ENCODE data around the gene PLCH2.

PLCH2 gene

DNA sequence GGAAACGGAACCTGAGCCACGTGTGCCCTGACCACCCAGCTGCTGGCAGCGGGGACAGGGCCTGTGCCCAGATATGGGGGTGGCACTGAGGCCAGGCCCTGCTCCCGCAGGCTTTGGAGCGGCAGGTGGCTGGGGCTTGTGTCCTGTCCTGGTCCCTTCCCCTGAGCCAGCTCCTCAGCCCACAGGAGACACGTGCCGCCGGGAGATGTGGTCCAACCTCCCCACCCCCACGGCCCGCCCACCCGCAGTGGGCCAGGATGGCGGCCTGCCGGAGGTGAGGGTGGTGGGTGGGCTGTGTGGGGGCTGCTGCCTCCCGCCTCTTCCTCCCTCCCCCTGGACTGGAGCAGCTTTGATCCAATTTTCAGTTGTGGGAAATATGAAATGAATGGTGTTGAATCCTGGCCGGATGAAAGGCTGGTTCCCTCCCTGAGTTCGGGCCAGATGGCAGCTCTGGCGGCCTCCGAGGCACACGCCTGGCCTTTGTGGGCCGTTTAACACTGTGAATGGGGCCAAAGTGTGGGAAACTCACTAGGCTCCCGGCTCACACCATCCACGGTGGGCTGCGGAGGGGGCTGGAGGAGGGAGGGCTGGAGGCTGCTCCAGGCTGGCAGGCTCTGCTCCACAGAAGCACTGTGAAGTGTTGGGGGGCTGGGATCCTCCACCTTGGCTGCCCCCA, 56.5 kb downstream of the PLCH2 start:
- DNase-seq, result no peak

DNA sequence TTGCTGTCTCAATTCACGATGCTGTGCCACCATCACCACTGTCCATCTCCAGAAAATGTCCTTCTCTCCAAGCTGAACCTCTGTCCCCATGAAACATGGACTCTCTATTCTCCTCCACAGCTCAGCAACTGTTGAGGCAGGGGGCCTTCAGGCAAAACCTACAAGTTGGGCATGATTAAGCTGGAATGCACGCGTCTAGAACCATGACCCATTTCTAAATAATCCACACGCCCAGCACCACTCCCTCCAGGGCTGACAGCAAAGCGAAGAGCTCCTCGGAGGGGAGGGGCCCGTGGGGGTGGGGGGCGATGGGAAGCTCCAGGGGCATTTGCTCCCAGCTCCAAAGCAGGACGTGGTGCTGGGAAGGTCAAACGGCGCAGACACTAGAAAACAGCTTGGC, 57.3 kb downstream of the PLCH2 start:
- DNase-seq, result no peak

DNA sequence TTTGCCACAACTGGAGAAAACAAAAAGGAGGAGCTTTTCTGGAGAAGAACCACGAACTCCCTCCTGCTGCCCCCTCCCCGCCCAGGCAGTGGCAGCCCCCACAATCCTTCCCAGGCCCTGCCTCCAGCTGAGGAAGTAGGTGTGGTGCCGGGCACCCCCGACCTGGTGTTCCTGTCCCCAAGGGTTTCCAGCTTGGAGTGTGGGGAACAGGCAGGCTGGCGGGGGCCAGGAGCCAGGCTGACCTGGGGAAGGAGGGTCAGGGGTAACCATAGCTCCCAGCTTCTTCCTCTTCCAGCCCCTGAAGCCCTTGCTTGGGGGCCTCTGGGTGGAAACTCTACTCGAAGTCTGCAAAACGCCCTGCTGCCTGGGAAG, 58.2 kb downstream of the PLCH2 start:
- DNase-seq, result no peak

DNA sequence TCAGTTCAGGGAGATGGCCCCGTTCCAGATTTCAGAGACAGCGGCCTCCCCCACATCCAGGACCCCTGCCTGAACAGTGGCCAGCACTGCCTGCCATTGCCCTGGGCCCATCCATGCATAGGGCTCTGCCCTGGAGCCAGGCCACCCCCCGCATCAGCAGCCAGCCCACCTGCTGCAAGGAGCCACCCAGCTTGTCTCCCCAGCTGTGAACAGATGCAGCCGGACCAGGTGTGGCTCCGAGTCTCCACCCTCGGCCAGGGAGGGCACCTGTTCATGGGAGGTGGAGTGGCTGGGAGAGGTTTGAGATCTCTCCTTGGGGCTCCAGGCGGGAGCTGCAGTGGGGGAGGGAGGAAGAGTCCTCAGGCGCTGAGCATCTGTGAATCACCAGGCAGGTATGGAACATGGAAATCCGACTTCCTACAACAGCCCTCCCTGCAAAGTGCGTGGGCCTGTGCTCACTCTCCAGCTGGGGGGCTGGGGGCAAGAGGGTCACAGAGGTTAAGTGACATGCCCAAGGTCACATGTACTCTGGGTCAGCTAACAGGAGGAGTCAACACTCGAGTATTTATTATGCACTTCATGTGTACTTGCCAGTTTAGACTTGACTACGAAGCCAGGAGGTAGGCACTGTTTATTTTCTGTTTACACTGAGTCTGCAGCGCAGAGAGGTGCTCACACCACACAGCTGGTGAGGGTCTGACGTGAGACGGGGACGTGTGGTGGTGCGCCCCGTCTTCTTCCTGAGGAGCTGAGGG, 58.8 kb downstream of the PLCH2 start:
- DNase-seq, result no peak

DNA sequence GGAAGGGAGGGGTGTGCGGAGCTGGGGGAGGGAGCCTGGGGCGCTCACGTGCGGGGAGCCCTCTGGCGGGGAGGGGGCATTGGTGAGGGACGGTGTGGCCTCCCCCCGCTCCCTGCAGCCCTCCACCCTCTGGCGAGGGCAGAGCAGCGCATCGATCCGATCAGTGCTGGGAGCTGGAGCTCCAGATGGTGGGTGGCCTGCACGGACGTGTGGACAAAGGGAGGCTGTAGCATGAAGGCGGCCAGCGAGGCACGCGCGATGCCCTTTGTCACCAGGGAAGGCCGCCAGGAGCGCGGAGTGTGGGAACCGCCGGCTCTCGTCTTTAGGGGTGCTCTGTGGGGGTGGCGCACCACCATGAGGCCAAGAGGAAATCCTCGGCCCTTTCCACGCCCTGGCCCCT, 59.4 kb downstream of the PLCH2 start:
- DNase-seq, result no peak

DNA sequence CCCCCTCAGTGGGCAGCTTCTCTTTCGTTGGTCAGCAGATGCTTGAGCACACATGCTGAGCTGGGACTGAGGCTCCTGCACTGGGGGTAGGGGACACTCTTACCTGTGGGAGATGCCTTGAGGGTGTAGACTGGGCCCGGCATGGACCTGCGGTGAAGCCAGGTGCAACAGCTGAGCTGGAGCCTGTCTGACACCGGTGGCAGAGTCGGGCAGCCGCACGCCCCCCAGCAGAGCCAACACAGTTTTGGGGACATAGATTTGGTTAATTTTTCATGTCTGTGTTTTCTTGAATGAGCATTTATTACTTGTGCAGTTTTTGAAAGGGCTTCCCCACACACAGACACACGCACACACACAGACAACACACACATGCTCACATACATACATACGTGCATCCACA, 59.9 kb downstream of the PLCH2 start:
- no peak for DNase-seq

DNA sequence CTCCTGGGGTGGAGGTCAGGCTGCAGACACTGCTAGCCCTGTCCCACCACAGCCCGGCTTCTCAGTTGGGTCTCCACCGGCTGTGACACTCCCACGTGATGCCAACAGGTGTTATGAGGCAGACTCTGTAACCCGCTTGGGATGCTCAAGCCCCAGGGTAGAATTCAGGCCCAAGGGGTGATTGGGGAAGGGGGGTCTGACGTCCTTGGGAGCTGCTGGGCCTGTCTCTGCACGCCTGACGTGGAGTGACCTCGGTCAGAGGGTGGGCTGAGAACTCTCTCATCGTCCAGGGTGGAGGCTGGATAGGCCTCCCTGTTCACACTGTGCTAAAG, 61.7 kb downstream of the PLCH2 start:
- DNase-seq, result no peak

DNA sequence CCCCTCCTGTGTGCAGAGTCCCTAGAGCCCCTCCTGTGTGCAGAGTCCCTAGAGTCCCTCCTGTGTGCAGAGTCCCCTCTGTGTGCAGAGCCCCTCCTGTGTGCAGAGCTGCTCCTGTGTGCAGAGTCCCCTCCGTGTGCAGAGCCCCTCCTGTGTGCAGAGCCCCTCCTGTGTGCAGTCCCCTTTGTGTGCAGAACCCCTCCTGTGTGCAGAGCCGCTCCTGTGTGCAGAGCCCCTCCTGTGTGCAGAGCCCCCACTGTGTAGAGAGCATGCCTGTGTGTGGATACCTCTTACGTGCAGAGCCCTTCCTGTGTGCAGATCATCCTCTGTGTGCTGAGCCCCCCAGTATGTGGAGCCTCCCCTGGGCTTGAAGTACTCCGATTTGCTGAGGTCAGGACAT, 62.3 kb downstream of the PLCH2 start:
- no peak for DNase-seq

DNA sequence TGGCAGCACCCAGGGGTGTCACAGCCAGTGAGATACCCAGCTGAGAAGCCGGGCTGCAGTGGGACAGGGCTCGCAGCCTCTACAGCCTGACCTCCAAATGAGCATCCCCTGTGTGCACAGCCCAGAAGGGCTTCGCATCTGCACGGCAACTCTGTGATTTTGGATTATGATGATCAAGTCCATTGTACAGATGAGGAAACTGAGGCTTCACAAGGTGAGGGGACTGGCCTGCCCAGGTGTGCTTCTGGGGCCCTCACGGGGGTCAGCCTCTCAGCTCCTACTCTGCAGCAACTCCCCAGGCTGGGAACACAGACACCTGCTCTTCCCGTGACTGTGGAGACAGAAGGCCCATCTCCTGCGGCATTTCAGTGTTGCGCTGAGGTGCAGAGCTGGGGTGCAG, 62.8 kb downstream of the PLCH2 start:
- DNase-seq, result no peak

DNA sequence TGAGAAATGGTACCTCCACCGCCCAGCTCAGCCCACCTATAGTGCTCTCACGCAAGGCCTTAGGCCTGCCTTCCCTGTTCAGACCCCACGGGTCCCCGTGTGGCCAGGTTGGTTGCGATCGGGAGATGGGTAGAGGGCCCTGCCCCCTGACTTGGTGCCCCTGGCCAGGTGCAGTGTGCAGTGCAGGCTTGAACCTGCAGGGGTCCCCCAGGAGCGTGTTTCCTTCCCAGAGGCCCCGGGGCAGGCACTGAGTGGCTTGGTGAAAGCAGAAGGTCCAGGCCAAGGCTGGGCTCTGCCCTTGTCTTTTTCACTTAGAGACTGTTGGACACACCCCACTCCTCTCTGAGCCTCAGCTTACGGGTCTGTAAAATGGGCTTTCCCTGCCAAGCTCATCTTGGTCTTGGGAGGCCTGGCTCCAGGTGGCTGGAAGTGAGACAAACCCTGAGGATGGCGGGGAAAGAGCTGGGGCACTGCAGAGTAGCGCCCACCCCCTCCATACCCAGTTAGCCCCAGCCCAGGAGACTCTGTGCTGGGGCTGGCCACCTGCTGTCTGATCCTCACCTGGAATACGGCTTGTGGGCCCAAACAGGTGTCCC, 63.3 kb downstream of the PLCH2 start:
- no peak for DNase-seq

DNA sequence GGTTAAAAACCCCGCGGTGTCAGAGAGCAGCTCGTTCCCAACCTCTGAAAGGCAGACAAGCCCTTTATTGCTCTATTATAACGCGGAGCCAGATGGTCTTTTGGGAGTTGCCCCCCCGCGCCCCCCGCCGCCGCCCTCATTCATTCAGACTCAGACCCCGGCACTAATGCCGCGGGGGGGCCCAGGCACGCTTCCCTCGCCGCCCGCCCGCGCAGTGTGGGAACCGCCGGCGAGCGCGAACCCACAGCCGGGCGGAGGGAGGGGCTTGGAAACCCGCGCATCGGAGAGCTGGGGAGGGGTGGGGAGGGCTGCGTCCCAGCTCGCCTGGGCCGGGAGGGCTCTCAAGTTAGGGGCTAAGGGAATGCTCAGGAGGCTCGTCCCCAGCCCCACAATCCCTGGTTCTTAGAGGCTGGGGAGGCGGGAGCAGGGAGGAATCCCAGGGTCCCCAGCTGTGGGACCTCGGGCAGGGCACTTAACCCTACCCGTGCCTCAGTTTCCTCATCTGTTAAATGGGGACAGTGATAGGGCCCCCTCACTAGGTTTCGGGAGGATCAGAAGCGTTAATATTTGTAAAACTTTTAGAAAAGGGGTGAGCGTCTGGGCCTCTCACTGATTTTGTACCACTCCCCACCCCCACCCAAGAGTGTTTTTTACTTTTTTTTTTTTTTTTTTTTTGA, 64.9 kb downstream of the PLCH2 start:
- DNase-seq, result no peak

DNA sequence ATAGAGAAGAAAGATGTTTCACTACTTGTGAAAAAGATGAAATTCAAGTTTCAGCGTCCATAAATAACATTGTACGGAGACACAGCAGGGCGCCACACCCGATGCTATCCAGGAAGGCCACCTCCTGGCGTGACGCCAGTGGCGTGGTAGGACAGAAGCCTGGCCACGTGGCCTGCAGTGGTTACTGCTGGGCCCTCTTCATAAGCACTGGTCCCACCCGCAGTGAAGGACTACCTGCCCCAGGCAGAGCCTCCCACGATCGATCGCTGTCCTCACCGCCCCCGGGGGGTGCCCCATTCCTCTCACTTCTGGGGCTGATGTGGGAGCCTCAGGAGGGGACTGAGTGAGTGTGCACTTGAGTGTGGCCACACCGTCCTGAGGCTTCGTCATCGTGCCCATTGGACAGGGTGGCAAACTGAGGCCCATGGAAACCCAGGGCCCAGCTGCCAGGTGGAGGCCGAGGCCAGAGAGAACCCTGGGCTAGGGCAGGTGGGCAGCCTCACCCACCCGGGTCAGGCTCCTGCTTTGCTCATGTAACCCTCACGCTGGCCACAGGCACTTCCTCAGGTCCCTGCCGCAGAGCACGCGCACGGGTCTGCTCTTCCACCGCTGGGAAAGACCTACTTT, 65.6 kb downstream of the PLCH2 start:
- no peak for DNase-seq

DNA sequence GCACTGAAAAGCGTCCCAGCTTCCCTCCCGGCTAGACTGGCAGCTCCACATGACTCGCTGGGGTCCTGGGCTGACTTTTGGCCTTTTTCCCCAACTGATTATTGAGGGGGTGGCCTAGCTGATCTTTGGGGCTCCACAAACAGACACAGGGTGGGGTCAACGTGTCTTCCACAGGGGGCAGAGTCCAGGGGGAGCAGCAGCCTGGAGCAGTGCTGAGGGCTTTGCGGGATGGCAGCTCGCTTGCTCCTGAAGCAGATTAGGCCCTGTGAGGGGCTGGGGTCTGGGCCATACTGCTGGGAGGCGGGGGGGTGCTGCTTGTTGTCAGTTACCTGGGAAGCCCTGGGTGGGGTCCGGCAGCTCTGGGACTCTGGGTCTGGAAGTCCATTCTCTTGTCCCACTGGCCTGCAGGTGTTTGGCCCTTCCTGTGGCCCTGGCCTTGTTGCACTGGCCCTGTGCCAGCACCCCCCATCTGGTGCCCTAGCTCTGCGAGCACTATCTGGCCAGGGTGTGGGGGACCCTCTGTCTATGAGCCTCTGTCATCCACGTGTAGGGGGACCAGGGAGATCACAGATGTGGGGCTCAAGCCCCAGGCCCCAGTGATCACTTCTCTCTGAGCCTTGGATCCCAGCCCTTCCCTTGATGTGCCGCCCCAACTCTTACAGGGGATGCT, 66.3 kb downstream of the PLCH2 start:
- DNase-seq, result no peak

DNA sequence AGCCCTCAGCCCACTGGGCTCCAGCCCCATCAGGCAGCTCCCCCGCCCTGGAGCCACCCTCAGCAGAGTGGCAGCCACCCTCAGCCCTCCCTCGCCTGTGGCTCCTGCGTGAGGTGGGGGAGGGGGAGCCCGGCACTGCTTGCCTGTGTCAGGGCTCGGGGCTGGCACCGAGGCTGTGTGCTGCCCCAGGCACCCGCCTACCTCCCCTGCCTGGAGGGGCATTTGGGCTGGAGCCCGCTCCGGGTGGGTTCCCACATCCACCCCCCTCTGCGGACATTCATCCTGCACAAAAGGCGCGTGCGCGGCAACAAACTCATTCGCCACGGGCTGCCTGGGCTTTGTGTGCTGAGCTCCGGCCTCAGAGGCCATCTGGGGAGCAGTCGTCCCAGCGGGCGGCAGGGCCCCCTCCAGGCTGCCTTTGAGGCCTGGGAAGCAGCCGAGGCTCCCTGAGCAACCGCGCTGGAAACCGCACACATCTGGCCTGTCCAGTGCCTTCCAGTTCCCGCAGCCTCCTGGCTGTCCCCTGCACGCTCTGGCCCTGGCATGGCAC, 67.5 kb downstream of the PLCH2 start:
- DNase-seq, result peak; percentile 53

DNA sequence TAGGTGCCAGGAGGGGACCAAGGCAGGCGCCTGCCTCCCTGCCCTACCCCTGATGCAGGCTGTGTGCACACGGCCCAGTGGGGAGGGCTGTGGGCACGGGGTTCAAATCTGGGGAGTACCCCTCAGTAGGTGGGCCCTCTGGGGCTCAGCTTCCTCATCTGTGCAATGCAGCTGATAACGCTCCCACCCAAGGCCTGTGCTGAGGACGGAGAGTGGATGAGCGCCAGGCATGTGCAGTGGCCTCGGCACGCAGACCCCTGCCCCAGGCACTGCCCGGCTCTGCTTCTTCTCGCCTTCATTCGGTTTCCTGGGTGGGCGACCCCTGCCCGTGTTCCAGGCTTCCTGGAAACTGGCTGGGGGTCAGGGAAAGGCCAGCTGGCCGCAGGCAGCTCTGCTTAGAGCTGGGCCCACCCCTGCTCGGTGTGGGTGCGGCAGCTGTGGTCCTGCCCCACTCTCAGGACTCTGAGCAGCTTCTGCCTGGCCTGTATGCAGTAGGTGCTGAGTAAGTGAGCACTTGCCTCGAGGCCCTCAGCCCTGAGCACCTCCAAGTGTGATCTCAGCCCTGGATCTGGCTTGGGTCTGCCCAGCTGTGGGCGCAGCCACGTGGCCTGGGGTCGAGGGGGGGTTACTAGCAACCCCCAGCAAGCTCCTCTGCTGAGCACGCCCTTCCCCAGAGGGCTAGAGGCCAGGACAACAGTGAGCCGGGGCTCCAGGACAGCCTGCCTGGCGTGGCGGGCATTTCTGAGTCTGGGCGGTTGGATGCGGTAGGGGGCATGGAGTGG, 68.2 kb downstream of the PLCH2 start:
- DNase-seq, result no peak

DNA sequence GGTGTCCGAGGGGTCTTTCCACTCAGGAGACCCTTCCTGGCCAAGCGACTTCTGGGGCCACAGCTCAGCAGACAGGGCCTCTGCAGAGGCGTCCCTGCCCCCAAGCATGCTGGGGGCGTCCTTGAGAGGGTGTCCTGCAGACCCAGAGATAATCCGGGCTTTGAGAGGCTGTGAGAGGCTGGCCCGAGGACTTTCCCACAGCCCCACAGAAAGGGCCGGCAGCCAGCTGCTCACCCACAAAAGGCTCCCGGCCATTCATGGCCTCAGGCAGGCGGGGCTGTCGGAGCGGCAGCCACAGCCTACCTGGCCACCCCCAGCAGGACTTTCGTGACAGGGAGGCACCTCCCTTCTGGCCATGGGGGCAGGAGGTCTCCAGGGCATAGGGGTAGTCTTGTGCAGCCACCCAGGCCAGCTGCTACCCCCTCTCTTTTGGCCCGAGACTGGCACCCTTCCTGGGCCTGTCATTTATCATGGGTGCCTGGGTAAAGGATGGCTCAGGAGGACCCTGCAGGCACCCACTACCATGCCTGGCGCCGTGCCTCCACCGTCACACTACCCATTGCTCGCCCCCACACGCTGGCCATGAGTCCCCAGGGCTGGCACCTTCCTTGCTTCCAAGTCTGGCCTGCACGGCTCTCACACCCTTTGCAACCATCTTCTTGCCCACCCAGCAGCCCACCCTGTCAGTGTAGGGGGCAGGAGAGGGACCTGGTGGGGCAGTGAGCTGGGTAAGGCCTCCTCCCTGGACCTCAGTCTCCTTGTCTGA, 69.0 kb downstream of the PLCH2 start:
- no peak for DNase-seq

DNA sequence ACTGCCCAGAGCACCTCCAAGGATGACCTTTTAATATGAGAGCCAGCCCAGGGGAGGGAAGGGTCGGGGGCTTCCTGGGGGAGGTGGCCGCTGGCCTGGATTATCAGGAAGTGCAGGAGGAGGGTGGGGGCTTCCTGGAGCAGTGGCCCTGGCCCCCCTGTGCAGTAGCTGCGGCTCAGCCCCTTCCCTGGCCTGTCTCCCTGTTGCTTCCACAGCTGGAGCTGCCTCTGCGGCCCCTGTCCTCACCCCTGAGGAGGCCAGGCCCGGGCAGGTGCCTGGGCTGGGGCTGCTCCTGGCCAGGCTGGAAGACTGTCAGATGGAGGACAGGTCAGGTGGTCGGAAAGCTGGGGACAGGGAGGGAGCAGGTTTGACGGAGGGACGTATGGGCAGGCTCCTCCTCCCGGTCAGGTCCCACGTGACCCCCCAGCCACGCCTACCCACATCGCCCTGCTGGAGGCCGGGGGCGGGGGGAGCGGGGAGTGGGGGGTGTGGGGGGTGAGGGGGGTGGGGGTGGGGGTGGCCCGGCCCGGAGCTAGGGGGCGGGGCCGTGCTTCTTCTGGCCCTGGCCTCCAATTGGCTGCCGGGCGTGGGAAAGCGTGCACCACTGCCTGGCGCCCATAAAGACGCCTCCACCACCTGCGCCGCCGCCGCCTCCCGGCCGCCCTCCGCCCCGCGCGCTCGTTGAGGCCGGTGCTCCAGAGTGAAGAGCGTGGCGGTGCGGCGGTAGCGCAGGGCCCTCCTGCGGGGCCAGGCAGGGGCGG, 69.8 kb downstream of the PLCH2 start:
- DNase-seq, result peak; percentile 94

DNA sequence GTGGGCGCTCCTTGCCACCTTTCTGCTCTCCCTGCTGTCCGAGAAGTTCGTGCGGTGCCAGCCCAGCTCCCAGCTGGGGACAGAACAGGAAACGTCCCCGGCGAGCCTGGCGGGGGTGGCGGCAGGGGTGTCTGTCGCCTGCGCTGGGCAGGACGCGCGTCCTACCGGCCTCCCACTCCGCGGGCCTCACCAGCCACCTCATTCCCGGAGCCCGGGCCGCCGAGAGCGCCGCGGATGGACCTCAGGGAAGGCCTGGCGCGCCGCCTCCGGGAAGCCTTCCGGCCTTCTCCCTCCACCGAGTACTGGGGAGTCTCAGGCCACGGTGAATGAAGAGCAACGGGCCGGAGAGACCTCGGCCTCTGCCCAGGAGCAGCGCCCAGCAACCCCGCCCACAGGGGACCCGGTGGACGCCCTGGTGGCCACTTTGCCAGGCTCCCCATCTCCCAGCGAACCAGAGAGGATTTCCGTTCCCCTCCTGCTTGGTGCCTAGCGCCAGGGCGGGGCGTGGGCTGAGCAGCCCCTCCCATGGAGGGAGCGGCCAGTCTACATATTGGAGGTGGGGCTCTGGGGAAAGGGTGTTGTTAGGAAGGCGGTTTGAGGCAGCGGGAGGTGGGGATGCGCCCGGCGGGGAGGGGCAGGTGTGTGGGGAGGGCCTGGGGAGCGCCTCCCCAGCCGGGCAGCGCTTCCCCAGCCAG, 70.6 kb downstream of the PLCH2 start:
- peak; percentile 91 for DNase-seq

DNA sequence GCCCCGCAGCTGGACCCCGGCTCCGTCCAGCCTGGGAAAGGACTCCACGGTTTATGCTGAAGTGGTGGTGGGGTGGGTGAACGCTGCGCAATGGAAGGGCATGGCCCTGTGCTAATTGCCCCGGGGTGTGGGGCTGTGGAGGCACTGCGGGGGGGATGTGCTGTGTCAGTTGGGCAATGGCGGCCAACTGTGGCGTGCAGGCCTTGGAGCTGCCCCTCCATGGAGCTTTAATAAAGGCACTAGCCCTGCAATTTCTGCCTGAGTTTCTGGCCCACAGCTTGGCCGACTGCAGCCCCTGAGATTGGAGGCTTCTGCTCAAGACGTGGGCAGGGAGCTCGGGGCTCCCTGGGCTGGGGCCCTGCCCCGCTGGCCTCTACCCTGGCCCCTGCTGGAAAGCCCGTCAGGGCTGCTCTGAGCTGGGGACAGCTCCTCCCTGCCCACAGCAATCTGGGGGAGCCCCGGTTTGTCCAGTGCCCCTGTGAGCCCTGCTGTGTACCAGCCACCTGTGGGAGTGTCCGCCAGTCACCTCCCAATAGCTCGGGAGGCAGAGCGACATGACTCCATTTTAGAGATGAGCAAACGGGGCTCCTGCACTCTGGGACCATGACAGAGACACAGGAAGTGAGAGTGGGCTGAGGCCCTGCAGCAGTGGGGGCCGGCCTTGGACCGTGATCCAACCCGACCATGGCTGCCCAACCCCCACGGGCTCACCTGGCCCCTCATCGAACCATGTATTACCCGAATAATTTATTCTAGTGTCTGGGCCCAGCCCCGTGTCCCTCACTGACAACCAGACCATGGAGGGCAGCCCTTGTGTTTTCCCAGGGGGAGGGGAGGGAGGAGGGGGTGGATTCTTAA, 71.3 kb downstream of the PLCH2 start:
- DNase-seq, result peak; percentile 58
